Measurements from ENCODE around the gene ANO2.

Gene ANO2

GRCh38 chr12:5945071-5946008 lies at the start of gene ANO2:
Gene ANO2 (minus strand): TSS chr12:5945259. CDS start chr12:5945217, 42 bp downstream.
- TF ChIP-seq, protein P1, sequence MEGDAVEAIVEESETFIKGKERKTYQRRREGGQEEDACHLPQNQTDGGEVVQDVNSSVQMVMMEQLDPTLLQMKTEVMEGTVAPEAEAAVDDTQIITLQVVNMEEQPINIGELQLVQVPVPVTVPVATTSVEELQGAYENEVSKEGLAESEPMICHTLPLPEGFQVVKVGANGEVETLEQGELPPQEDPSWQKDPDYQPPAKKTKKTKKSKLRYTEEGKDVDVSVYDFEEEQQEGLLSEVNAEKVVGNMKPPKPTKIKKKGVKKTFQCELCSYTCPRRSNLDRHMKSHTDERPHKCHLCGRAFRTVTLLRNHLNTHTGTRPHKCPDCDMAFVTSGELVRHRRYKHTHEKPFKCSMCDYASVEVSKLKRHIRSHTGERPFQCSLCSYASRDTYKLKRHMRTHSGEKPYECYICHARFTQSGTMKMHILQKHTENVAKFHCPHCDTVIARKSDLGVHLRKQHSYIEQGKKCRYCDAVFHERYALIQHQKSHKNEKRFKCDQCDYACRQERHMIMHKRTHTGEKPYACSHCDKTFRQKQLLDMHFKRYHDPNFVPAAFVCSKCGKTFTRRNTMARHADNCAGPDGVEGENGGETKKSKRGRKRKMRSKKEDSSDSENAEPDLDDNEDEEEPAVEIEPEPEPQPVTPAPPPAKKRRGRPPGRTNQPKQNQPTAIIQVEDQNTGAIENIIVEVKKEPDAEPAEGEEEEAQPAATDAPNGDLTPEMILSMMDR (conservative IDR thresholded peaks at IDR 0.05; ENCODE audit: low read length), result no peak
- peak within 1 kb of the TSS; percentile 41 for H3K4me3 ChIP-seq (ENCODE audit: low read length)
- DNase-seq (ENCODE audit: low read depth), result no peak

DNA sequence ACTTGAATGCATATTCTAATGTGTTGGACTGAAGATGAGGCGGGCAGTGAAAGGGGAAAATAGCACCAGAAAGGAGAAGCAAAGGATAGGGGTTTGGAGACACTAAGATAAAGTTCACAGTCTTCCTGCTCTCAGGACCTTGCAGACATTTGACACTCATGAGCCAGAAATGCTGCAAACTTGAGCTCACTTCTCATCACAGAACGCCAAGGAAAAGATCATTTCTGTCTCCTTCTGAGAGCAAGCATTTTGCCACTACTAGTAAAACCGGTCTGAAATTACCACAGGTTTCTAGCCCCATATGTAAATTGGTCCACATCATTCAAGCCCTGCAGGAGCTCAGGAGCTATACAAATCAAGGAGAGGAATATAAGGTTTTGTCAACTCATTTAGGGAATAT lies 44.6 kb upstream of the ANO2 start:
- TF ChIP-seq, protein P1 (conservative IDR thresholded peaks at IDR 0.05; ENCODE audit: low read length), result no peak
- no peak overlapping the region for H3K4me3 ChIP-seq (ENCODE audit: low read length)
- DNase-seq (ENCODE audit: low read depth), result no peak

GRCh38 chr12:5988659-5989116 lies 43.6 kb upstream of the ANO2 start:
- H3K4me3 ChIP-seq (ENCODE audit: low read length), result no peak overlapping the region
- DNase-seq (ENCODE audit: low read depth), result peak; percentile 67
- TF ChIP-seq, protein P1 (conservative IDR thresholded peaks at IDR 0.05; ENCODE audit: low read length), result peak; percentile 95

GRCh38 chr12:5988088-5988487 lies 43.0 kb upstream of the ANO2 start:
- TF ChIP-seq, protein P1 (conservative IDR thresholded peaks at IDR 0.05; ENCODE audit: low read length), result no peak
- DNase-seq (ENCODE audit: low read depth), result no peak
- no peak overlapping the region for H3K4me3 ChIP-seq (ENCODE audit: low read length)

GRCh38 chr12:5987573-5987972 lies 42.5 kb upstream of the ANO2 start:
- DNase-seq (ENCODE audit: low read depth), result no peak
- TF ChIP-seq, protein P1 (conservative IDR thresholded peaks at IDR 0.05; ENCODE audit: low read length), result no peak
- no peak overlapping the region for H3K4me3 ChIP-seq (ENCODE audit: low read length)

- TF ChIP-seq, protein P1 (conservative IDR thresholded peaks at IDR 0.05; ENCODE audit: low read length), result no peak
- no peak for DNase-seq (ENCODE audit: low read depth)
- H3K4me3 ChIP-seq (ENCODE audit: low read length), result no peak overlapping the region
Observed at GRCh38 chr12:5985471-5985870, 40.4 kb upstream of the ANO2 start.

GRCh38 chr12:5984873-5985272 lies 39.8 kb upstream of the ANO2 start:
- H3K4me3 ChIP-seq (ENCODE audit: low read length), result no peak overlapping the region
- TF ChIP-seq, protein P1 (conservative IDR thresholded peaks at IDR 0.05; ENCODE audit: low read length), result no peak
- no peak for DNase-seq (ENCODE audit: low read depth)
